Suprapubic skin (tissue), 4 donors: ENCODE results near the gene DND1.

Source experiments
- CTCF ChIP-seq, 2 donors: fragments of 200-600 bp in 1 of 2; fragments of 450-650 bp in 1 of 2; sonication (generic) in 1 of 2; IDR thresholded peaks; one replicate each; pipeline ENCODE4 v1.5.1; 2016 to 2019; ENCODE audit warnings: antibody characterized with exemption in 2 of 2, mild to moderate bottlenecking in 1 of 2, moderate library complexity in 1 of 2
- EP300 ChIP-seq: sonication (generic); formaldehyde crosslinking; IDR thresholded peaks from one replicate; pipeline ENCODE4 v1.6.1; 2017; ENCODE audit warnings: antibody characterized with exemption
- POLR2A ChIP-seq, 2 donors: fragments of 450-650 bp; IDR thresholded peaks; one replicate each; pipeline ENCODE4 v1.6.1; 2017; ENCODE audit warnings: antibody characterized with exemption in 2 of 2, mild to moderate bottlenecking in 2 of 2, moderate library complexity in 2 of 2
- POLR2AphosphoS5 ChIP-seq, 3 donors: sonication (generic); formaldehyde crosslinking; IDR thresholded peaks; one replicate each; pipeline ENCODE4 v1.6.1; 2017; ENCODE audit warnings: antibody characterized with exemption in 3 of 3

GRCh38 chr5:140690376-140690932 is 17.1 kb upstream of the DND1 start:
- no peak for TF ChIP-seq CTCF (IDR thresholded peaks at IDR 0.05)
- no peak for TF ChIP-seq POLR2A (IDR thresholded peaks at IDR 0.05)
- TF ChIP-seq POLR2AphosphoS5 (IDR thresholded peaks at IDR 0.05), result no peak
- no peak for TF ChIP-seq EP300
